H9 (cell line): ENCODE data around the gene ZMIZ2. TPM values are rescaled to one million over a fixed set of nuclear protein-coding genes. Genes with fewer than 3 reads are reported as not detected.

Experiments
- DNase-seq: peaks from one replicate; pipeline ENCODE4 v3.0.0-alpha.2; 2017
- H2AFZ ChIP-seq: one replicate; pipeline ENCODE4 v1.6.1; 2013; ENCODE audit warnings: mild to moderate bottlenecking, low read length, control low read depth, moderate library complexity
- H2AK5ac ChIP-seq: 2 replicates; pipeline ENCODE4 v1.6.1; 2013; ENCODE audit warnings: low read length, control low read depth, mixed read lengths; ENCODE audit not compliant: insufficient read length
- H2BK120ac ChIP-seq: one replicate; pipeline ENCODE4 v1.6.1; 2013; ENCODE audit warnings: low read depth, mild to moderate bottlenecking, low read length, control low read depth, inconsistent platforms; ENCODE audit not compliant: poor library complexity, severe bottlenecking
- H2BK12ac ChIP-seq: 2 replicates; pipeline ENCODE4 v1.6.1; 2013; ENCODE audit warnings: low read length, control low read depth, mixed read lengths, low read depth; ENCODE audit not compliant: insufficient read length
- H2BK15ac ChIP-seq: 2 replicates; pipeline ENCODE4 v1.6.1; 2013; ENCODE audit warnings: low read depth, low read length, control low read depth
- H2BK20ac ChIP-seq: one replicate; pipeline ENCODE4 v1.6.1; 2013; ENCODE audit warnings: low read depth, mild to moderate bottlenecking, low read length, control low read depth, inconsistent platforms; ENCODE audit not compliant: poor library complexity, severe bottlenecking
- H2BK5ac ChIP-seq: 2 replicates; pipeline ENCODE4 v1.6.1; 2013; ENCODE audit warnings: low read length, control low read depth, mixed read lengths; ENCODE audit not compliant: insufficient read length
- H3K14ac ChIP-seq: 2 replicates; pipeline ENCODE4 v1.6.1; 2013; ENCODE audit warnings: low read length, control low read depth; ENCODE audit not compliant: insufficient read depth
- H3K18ac ChIP-seq: 2 replicates; pipeline ENCODE4 v1.6.1; 2013; ENCODE audit warnings: low read depth, mild to moderate bottlenecking, mixed read lengths, low read length, control low read depth; ENCODE audit not compliant: insufficient read length
- H3K23ac ChIP-seq: 2 replicates; pipeline ENCODE4 v1.6.1; 2013; ENCODE audit warnings: low read length, control low read depth, mixed read lengths, low read depth; ENCODE audit not compliant: insufficient read length
- H3K23me2 ChIP-seq: 2 replicates; pipeline ENCODE4 v1.6.1; 2013; ENCODE audit warnings: low read depth, mild to moderate bottlenecking, mixed read lengths, low read length, control low read depth; ENCODE audit not compliant: insufficient read length, poor library complexity, severe bottlenecking
- H3K27ac ChIP-seq: 2 replicates; pipeline ENCODE4 v1.5.1; 2013; ENCODE audit warnings: low read length, control low read depth, mixed read lengths, low read depth; ENCODE audit not compliant: insufficient read length
- H3K27me3 ChIP-seq: 2 replicates; pipeline ENCODE4 v1.6.1; 2013; ENCODE audit warnings: low read length, control low read depth, inconsistent platforms; ENCODE audit not compliant: insufficient read depth
- H3K4ac ChIP-seq: 2 replicates; pipeline ENCODE4 v1.6.1; 2013; ENCODE audit warnings: low read depth, mild to moderate bottlenecking, control low read depth, inconsistent platforms, low read length, moderate library complexity
- H3K4me1 ChIP-seq: 2 replicates; pipeline ENCODE4 v1.6.1; 2013; ENCODE audit warnings: low read length, control low read depth, inconsistent platforms; ENCODE audit not compliant: insufficient read depth
- H3K4me2 ChIP-seq: 2 replicates; pipeline ENCODE4 v1.6.1; 2013; ENCODE audit warnings: low read length, control low read depth, mixed read lengths; ENCODE audit not compliant: insufficient read length, insufficient read depth
- H3K56ac ChIP-seq: 2 replicates; pipeline ENCODE4 v1.6.1; 2013; ENCODE audit warnings: low read depth, mild to moderate bottlenecking, mixed read lengths, low read length, control low read depth; ENCODE audit not compliant: insufficient read length
- H3K79me1 ChIP-seq: 2 replicates; pipeline ENCODE4 v1.6.1; 2013; ENCODE audit warnings: low read depth, mild to moderate bottlenecking, moderate library complexity, low read length, control low read depth, inconsistent platforms; ENCODE audit not compliant: insufficient read depth, poor library complexity, severe bottlenecking
- H3K79me2 ChIP-seq: 2 replicates; pipeline ENCODE4 v1.6.1; 2013; ENCODE audit warnings: low read length, control low read depth, inconsistent platforms; ENCODE audit not compliant: insufficient read depth
- H3K9ac ChIP-seq: 2 replicates; pipeline ENCODE4 v1.6.1; 2013; ENCODE audit warnings: low read length, control low read depth, mixed read lengths; ENCODE audit not compliant: insufficient read length; ENCODE audit errors: extremely low read depth
- H3K9me3 ChIP-seq: one replicate; pipeline ENCODE4 v1.6.1; 2013; ENCODE audit warnings: low read depth, low read length, inconsistent platforms; ENCODE audit not compliant: control insufficient read depth
- H3T11ph ChIP-seq: one replicate; pipeline ENCODE4 v1.6.1; 2013; ENCODE audit warnings: mild to moderate bottlenecking, low read length, control low read depth, inconsistent platforms
- H4K20me1 ChIP-seq: one replicate; pipeline ENCODE4 v1.6.1; 2013; ENCODE audit not compliant: control insufficient read depth, insufficient read length, insufficient read depth
- H4K5ac ChIP-seq: 2 replicates; pipeline ENCODE4 v1.6.1; 2013; ENCODE audit warnings: low read depth, mild to moderate bottlenecking, mixed read lengths, low read length, control low read depth; ENCODE audit not compliant: insufficient read length
- H4K8ac ChIP-seq: replicated peaks from 2 replicates; pipeline ENCODE4 v1.6.1; 2013; ENCODE audit warnings: low read length, control low read depth, mixed read lengths, low read depth; ENCODE audit not compliant: insufficient read length
- H4K91ac ChIP-seq: 2 replicates; pipeline ENCODE4 v1.6.1; 2013; ENCODE audit warnings: low read depth, mild to moderate bottlenecking, moderate library complexity, mixed read lengths, low read length, control low read depth; ENCODE audit not compliant: insufficient read length
- H3K27ac Mint-ChIP-seq, 3 experiments: 2 replicates in 2 of 3; 3 replicates in 1 of 3; pipeline ENCODE4 v1.8.0; 2020 to 2021; ENCODE audit warnings: mixed read lengths in 3 of 3, mild to moderate bottlenecking in 1 of 3, moderate library complexity in 1 of 3
- H3K27me3 Mint-ChIP-seq: 2 replicates; pipeline ENCODE4 v1.8.0; 2021; ENCODE audit warnings: low read depth, mild to moderate bottlenecking, moderate library complexity, mixed read lengths
- H3K36me3 Mint-ChIP-seq, 3 experiments: 2 replicates in 2 of 3; 3 replicates in 1 of 3; pipeline ENCODE4 v1.8.0; 2020 to 2021; ENCODE audit warnings: low read depth in 3 of 3, mixed read lengths in 3 of 3; ENCODE audit not compliant: insufficient read depth in 1 of 3
- H3K4me1 Mint-ChIP-seq, 2 experiments: 2 replicates each; pipeline ENCODE4 v1.8.0; 2020; ENCODE audit warnings: mixed read lengths in 2 of 2
- H3K4me3 Mint-ChIP-seq, 2 experiments: 2 replicates in 1 of 2; 3 replicates in 1 of 2; pipeline ENCODE4 v1.8.0; 2020 to 2021; ENCODE audit warnings: mild to moderate bottlenecking in 2 of 2, mixed read lengths in 2 of 2, moderate library complexity in 1 of 2
- H3K9me3 Mint-ChIP-seq, 2 experiments: 2 replicates in 1 of 2; 3 replicates in 1 of 2; pipeline ENCODE4 v1.8.0; 2020; ENCODE audit warnings: mild to moderate bottlenecking in 2 of 2, mixed read lengths in 2 of 2, moderate library complexity in 1 of 2
- CTCF ChIP-seq: fragments of 200-600 bp; sonication (generic); conservative IDR thresholded peaks from 3 replicates; pipeline ENCODE4 v1.8.0; 2021; ENCODE audit warnings: antibody characterized with exemption, mild to moderate bottlenecking
- WGBS: extraction: QIAGEN DNeasy Blood & Tissue Kit; methylation state at CpG from one replicate; pipeline ENCODE4 v1.1.7; 2013; ENCODE audit warnings: missing lambda C conversion rate, low lambda C conversion rate, mixed read lengths; ENCODE audit not compliant: insufficient read length; ENCODE audit errors: extremely low coverage; 5-methylcytosine and 5-hydroxymethylcytosine counted together
- total RNA-seq: library from RNA; stranded (reverse); gene quantifications from 2 replicates; pipeline ENCODE4 v1.2.1, GENCODE V29; 2021

ZMIZ2 gene
- total RNA-seq, 1 experiment from 2014 or later, result 72.9 TPM

GRCh38 chr7:44761207-44762161 lies 12.8 kb downstream of the ZMIZ2 start:
- Mint-ChIP-seq H3K4me1 (peaks cover 0 to 2% of the 10 kb centered on the region in 2 experiments; a peak in 1 of 4 replicates), H3K36me3 (peaks cover 32 to 67% (median 67%) of the 10 kb centered on the region in 3 experiments; a peak in 6 of 7 replicates), H3K27me3 (no peaks in the 10 kb centered on the region), H3K9me3 (no peaks in the 10 kb centered on the region), H3K27ac (no peak overlapping the region), H3K4me3 (no peak overlapping the region; a peak in 1 of 5 replicates)
- Histone ChIP-seq H4K91ac (no peak overlapping the region), H2BK120ac (no peak overlapping the region), H2AK5ac (no peak overlapping the region), H2BK20ac (no peak overlapping the region), H3K4me1 (no peaks in the 10 kb centered on the region), H3K27me3 (no peaks in the 10 kb centered on the region), H3K56ac (no peak overlapping the region), H3T11ph (no peak overlapping the region), H3K4ac (no peak overlapping the region), H2BK15ac (no peak overlapping the region), H4K20me1 (no peaks in the 10 kb centered on the region), H3K23me2 (no peaks in the 10 kb centered on the region), H2AFZ (no peak overlapping the region), H3K27ac (no peak overlapping the region), H3K18ac (no peak overlapping the region), H3K79me2 (no peaks in the 10 kb centered on the region), H4K5ac (no peak overlapping the region), H3K79me1 (no peaks in the 10 kb centered on the region), H2BK5ac (no peak overlapping the region), H3K4me2 (no peak overlapping the region), H3K9ac (no peak overlapping the region), H4K8ac (no peak overlapping the region), H2BK12ac (no peak overlapping the region), H3K9me3 (no peaks in the 10 kb centered on the region), H3K14ac (no peak overlapping the region), H3K23ac (no peak overlapping the region)
- no CpG with 5 or more reads among the region's 48 CpGs for WGBS
- no peak for TF ChIP-seq CTCF
- DNase-seq, result peak; percentile 65
